Endothelial cell of umbilical vein (primary cell): ENCODE data around the gene NATD1.

Source experiments
- EZH2 ChIP-seq: IDR thresholded peaks from 2 replicates; pipeline ENCODE4 v1.6.1; 2012; ENCODE audit warnings: borderline replicate concordance, low read depth, mild to moderate bottlenecking, moderate library complexity, low read length, inconsistent platforms; ENCODE audit not compliant: severe bottlenecking
- FOS ChIP-seq: IDR thresholded peaks from 2 replicates; pipeline ENCODE4 v1.6.1; 2011; ENCODE audit warnings: mild to moderate bottlenecking, low read length, moderate library complexity, borderline replicate concordance; ENCODE audit not compliant: insufficient read depth
- JUN ChIP-seq: IDR thresholded peaks from 2 replicates; pipeline ENCODE4 v1.6.1; 2011; ENCODE audit warnings: borderline replicate concordance, low read depth; ENCODE audit not compliant: insufficient read length, insufficient read depth
- MAX ChIP-seq: IDR thresholded peaks from 2 replicates; pipeline ENCODE4 v1.6.1; 2011; ENCODE audit not compliant: insufficient read depth, insufficient read length
- MYC ChIP-seq: IDR thresholded peaks from one replicate; pipeline ENCODE4 v1.6.1; 2011; ENCODE audit warnings: mild to moderate bottlenecking, low read depth, low read length
- POLR2A ChIP-seq: IDR thresholded peaks from 2 replicates; pipeline ENCODE4 v1.6.1; 2012; ENCODE audit warnings: low read depth, mild to moderate bottlenecking, control low read depth, low read length
- POLR2AphosphoS5 ChIP-seq: IDR thresholded peaks from 2 replicates; pipeline ENCODE4 v1.6.1; 2012; ENCODE audit warnings: low read depth, mild to moderate bottlenecking, control low read depth, low read length, moderate library complexity; ENCODE audit not compliant: insufficient read depth
- TF ChIP-seq, protein P1 (sequence below), 2 donors: IDR thresholded peaks; 1 replicate in 1 of 2; 2 replicates in 1 of 2; pipeline ENCODE4 v1.5.1; 2011; ENCODE audit warnings: low read length in 2 of 2, mild to moderate bottlenecking in 2 of 2, moderate library complexity in 2 of 2, control low read depth in 1 of 2, inconsistent platforms in 1 of 2, low read depth in 1 of 2; ENCODE audit not compliant: insufficient read depth in 1 of 2; ENCODE audit errors: extremely low read depth in 1 of 2

GRCh38 chr17:21242780-21243515 is 10.3 kb downstream of the NATD1 start:
- TF ChIP-seq, protein P1, sequence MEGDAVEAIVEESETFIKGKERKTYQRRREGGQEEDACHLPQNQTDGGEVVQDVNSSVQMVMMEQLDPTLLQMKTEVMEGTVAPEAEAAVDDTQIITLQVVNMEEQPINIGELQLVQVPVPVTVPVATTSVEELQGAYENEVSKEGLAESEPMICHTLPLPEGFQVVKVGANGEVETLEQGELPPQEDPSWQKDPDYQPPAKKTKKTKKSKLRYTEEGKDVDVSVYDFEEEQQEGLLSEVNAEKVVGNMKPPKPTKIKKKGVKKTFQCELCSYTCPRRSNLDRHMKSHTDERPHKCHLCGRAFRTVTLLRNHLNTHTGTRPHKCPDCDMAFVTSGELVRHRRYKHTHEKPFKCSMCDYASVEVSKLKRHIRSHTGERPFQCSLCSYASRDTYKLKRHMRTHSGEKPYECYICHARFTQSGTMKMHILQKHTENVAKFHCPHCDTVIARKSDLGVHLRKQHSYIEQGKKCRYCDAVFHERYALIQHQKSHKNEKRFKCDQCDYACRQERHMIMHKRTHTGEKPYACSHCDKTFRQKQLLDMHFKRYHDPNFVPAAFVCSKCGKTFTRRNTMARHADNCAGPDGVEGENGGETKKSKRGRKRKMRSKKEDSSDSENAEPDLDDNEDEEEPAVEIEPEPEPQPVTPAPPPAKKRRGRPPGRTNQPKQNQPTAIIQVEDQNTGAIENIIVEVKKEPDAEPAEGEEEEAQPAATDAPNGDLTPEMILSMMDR (IDR thresholded peaks at IDR 0.05; ENCODE audit: extremely low read depth in 1 of 2, insufficient read depth in 1 of 2, low read depth in 1 of 2, low read length in 2 of 2): no peak
- TF ChIP-seq EZH2: no peak
- no peak for TF ChIP-seq JUN
- no peak for TF ChIP-seq MAX
- no peak for TF ChIP-seq POLR2A
- no peak for TF ChIP-seq POLR2AphosphoS5
- TF ChIP-seq MYC: no peak
- no peak for TF ChIP-seq FOS
